T-helper 1 cell treated with Interleukin-12 subunit alpha and Interleukin-12 subunit beta and Interleukin-4 antibody, amounts not matched to agents 30 ng/mL and 1 ng/mL, for 36 hours (primary cell): Measurements from ENCODE around the gene IARS1. TPM values are rescaled to one million over a fixed set of nuclear protein-coding genes. Genes with fewer than 3 reads are reported as not detected.

Source experiments
- intact Hi-C: fragments of 100-400 bp; cut with micrococcal nuclease; formaldehyde crosslinking; loops from one replicate; pipeline ENCODE4 v1.15.1; 2024
- total RNA-seq: library from RNA; stranded (reverse); gene quantifications from 2 replicates; pipeline ENCODE4 v1.2.3, GENCODE V29; 2022

IARS1 gene
- total RNA-seq, 1 donor from 2014 or later: 144 TPM

GRCh38 chr9:92247981-92248380 is 45.5 kb downstream of the IARS1 start:
- intact Hi-C loops: no loop called here

DNA sequence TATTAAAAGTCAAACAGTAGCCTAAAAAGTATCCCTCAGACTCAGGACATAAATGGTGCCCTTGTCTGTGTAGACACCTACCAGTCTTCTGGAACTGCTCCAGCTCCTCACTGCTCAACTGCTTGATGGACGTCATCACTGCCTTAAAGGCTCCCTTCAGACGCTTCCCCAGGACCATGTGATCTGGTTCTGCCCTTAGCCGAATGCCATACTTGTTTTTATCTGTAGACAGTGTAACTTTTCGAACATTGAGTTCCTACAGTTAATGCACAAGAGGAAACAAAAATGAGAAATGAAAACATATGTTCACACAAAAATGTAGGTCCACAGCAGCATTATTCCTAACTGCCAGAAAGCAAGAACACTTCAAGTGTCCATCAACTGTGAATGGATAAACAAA is 46.2 kb downstream of the IARS1 start:
- intact Hi-C loops: no loop called here

GRCh38 chr9:92245005-92245797 is 48.3 kb downstream of the IARS1 start:
- intact Hi-C loops: no loop called here

Other genes with a start within 250 kb of the IARS1 start
- 66.1 and 69.3 TPM in 2 replicates for gene SPTLC1, start 178.3 kb downstream of the IARS1 start, total RNA-seq
- 64.3 and 67.8 TPM in 2 replicates for gene NOL8, start 31.7 kb upstream of the IARS1 start, total RNA-seq
- gene CENPP, start 32.3 kb upstream of the IARS1 start, total RNA-seq: 16.6 and 19.4 TPM in 2 replicates
- gene OGN, start 110.9 kb upstream of the IARS1 start, total RNA-seq: 0.15 TPM in 1 of 2 replicates, not detected in the other
- gene OMD, start 130.8 kb upstream of the IARS1 start, total RNA-seq: not detected in 2 replicates
- not detected in 2 replicates for gene ASPN, start 188.8 kb upstream of the IARS1 start, total RNA-seq
- not detected in 2 replicates for gene ECM2, start 242.3 kb upstream of the IARS1 start, total RNA-seq